Diencephalon (tissue), 1 donor: ENCODE data around the gene POLR2L. TPM values are rescaled to one million over a fixed set of nuclear protein-coding genes. Genes with fewer than 3 reads are reported as not detected.

Experiments used
- small RNA-seq: library from RNA; depleted of rRNA; stranded (forward); fragments of <200 nt; gene quantifications from one replicate; pipeline ENCODE3, GENCODE V24; 2014
- total RNA-seq: library from RNA; depleted of rRNA; stranded (reverse); fragments of >200 nt; gene quantifications from one replicate; pipeline ENCODE4 v1.2.3, GENCODE V29; 2014

Gene POLR2L
- total RNA-seq: 45.2 TPM

GRCh38 chr11:842370-843002 is at the start of gene POLR2L, which contains the start of gene TSPAN4:
Gene POLR2L, minus strand, starts transcription at chr11:842529. Its CDS starts 21 bp downstream, at chr11:842508.
Gene TSPAN4, plus strand, starts transcription at chr11:842852. Its CDS starts 7,453 bp downstream, at chr11:850305.

GRCh38 chr11:832529-833113 is 9.7 kb downstream of the POLR2L start, which contains the start of gene CD151:
Gene CD151, plus strand, starts transcription at chr11:832952. Its CDS starts 3,118 bp downstream, at chr11:836070.

GRCh38 chr11:827897-828192 is 14.5 kb downstream of the POLR2L start, which contains the start of gene CRACR2B:
Gene CRACR2B, plus strand, starts transcription at chr11:827919. Its CDS starts 689 bp downstream, at chr11:828608.

GRCh38 chr11:818396-819128 is 23.8 kb downstream of the POLR2L start, which contains the start of gene PNPLA2:
Gene PNPLA2, plus strand, starts transcription at chr11:818914. Its CDS starts 805 bp downstream, at chr11:819719.

GRCh38 chr11:809287-810039 is 32.9 kb downstream of the POLR2L start, which contains the start of gene RPLP2:
Gene RPLP2, plus strand, starts transcription at chr11:809967. Its CDS starts 268 bp downstream, at chr11:810235.

GRCh38 chr11:798093-798713 is 44.1 kb downstream of the POLR2L start, which contains the start of gene SLC25A22:
Gene SLC25A22, minus strand, starts transcription at chr11:798281. Its CDS starts 3,275 bp downstream, at chr11:795006.

GRCh38 chr11:789943-790342 is 52.4 kb downstream of the POLR2L start, which contains the start of gene CEND1:
Gene CEND1, minus strand, starts transcription at chr11:790090. Its CDS starts 1,514 bp downstream, at chr11:788576.

Small RNAs within 50 kb of the gene (small RNA-seq; reads per million reads assigned to genes)
- not detected for gene SNORA52

Other genes with a start within 250 kb of the POLR2L start
- gene IRF7, start 226.6 kb downstream of the POLR2L start, total RNA-seq: 3.9 TPM
- gene CDHR5, start 217.6 kb downstream of the POLR2L start, total RNA-seq: 0.23 TPM
- gene SCT, start 215.3 kb downstream of the POLR2L start, total RNA-seq: not detected
- gene DRD4, start 205.3 kb downstream of the POLR2L start, total RNA-seq: not detected
- 76.6 TPM for gene DEAF1, start 147.3 kb downstream of the POLR2L start, total RNA-seq
- 12.0 TPM for gene TMEM80, start 146.7 kb downstream of the POLR2L start, total RNA-seq
- 4.2 TPM for gene EPS8L2, start 136.3 kb downstream of the POLR2L start, total RNA-seq
- gene TALDO1, start 95.1 kb downstream of the POLR2L start, total RNA-seq: 76.1 TPM
- 40.8 TPM for gene GATD1, start 65.0 kb downstream of the POLR2L start, total RNA-seq
- 19.4 TPM for gene CEND1, start 52.4 kb downstream of the POLR2L start, total RNA-seq
- 24.7 TPM for gene SLC25A22, start 44.2 kb downstream of the POLR2L start, total RNA-seq
- 5.5 TPM for gene PIDD1, start 37.3 kb downstream of the POLR2L start, total RNA-seq
- gene RPLP2, start 32.6 kb downstream of the POLR2L start, total RNA-seq: 265 TPM
- gene PNPLA2, start 23.6 kb downstream of the POLR2L start, total RNA-seq: 6.5 TPM
- gene CRACR2B, start 14.6 kb downstream of the POLR2L start, total RNA-seq: 2.8 TPM
- gene CD151, start 9.6 kb downstream of the POLR2L start, total RNA-seq: 37.6 TPM
- 28.6 TPM for gene TSPAN4, start 323 bp upstream of the POLR2L start, total RNA-seq
- 37.4 TPM for gene CHID1, start 68.3 kb upstream of the POLR2L start, total RNA-seq
- gene AP2A2, start 83.3 kb upstream of the POLR2L start, total RNA-seq: 67.4 TPM
- gene MUC6, start 194.2 kb upstream of the POLR2L start, total RNA-seq: not detected
- not detected for gene MUC2, start 232.3 kb upstream of the POLR2L start, total RNA-seq